SK-N-SH treated with all-trans-retinoic acid at 6 μM for 48 hours (cell line): ENCODE results near the gene CGNL1.

ENCODE experiments used
- ATAC-seq: fragments of 200-7000 bp; cut with Tn5 transposase; 3 replicates; pipeline ENCODE4 v1.9.1; 2020; ENCODE audit warnings: mild to moderate bottlenecking, moderate library complexity
- ARNTL ChIP-seq: fragments of 450-650 bp; formaldehyde crosslinking; IDR thresholded peaks from 2 replicates; pipeline ENCODE4 v1.5.0; 2020; ENCODE audit warnings: low read depth, mild to moderate bottlenecking, moderate library complexity, borderline replicate concordance
- BACH2 ChIP-seq: fragments of 250-450 bp; sonication (Bioruptor Pico); IDR thresholded peaks from 2 replicates; pipeline ENCODE4 v1.9.0; 2021; ENCODE audit warnings: mild to moderate bottlenecking, borderline replicate concordance
- ESRRG ChIP-seq: fragments of 250-450 bp; sonication (Bioruptor Pico); IDR thresholded peaks from 2 replicates; pipeline ENCODE4 v1.6.1; 2021; ENCODE audit warnings: mild to moderate bottlenecking
- GLIS3 ChIP-seq: fragments of 250-450 bp; sonication (Bioruptor Pico); IDR thresholded peaks from 2 replicates; pipeline ENCODE4 v1.5.0; 2020; ENCODE audit warnings: mild to moderate bottlenecking, moderate library complexity
- ISL1 ChIP-seq: fragments of 250-450 bp; sonication (Bioruptor Pico); IDR thresholded peaks from 2 replicates; pipeline ENCODE4 v2.1.2; 2022; ENCODE audit warnings: mild to moderate bottlenecking, moderate library complexity
- OSR1 ChIP-seq: fragments of 250-450 bp; sonication (Bioruptor Pico); IDR thresholded peaks from 2 replicates; pipeline ENCODE4 v1.8.0; 2022; ENCODE audit warnings: moderate library complexity, mild to moderate bottlenecking, inconsistent platforms
- PPARA ChIP-seq: fragments of 250-450 bp; sonication (Bioruptor Pico); IDR thresholded peaks from 2 replicates; pipeline ENCODE4 v1.5.0; 2020; ENCODE audit warnings: mild to moderate bottlenecking, borderline replicate concordance
- RARB ChIP-seq: fragments of 250-450 bp; sonication (Bioruptor Pico); IDR thresholded peaks from 2 replicates; pipeline ENCODE4 v1.8.0; 2021; ENCODE audit warnings: mild to moderate bottlenecking, moderate library complexity
- SNAI2 ChIP-seq: fragments of 250-450 bp; sonication (Bioruptor Pico); IDR thresholded peaks from 2 replicates; pipeline ENCODE4 v1.5.0; 2020; ENCODE audit warnings: mild to moderate bottlenecking, moderate library complexity
- TOX ChIP-seq: fragments of 250-450 bp; sonication (Bioruptor Pico); IDR thresholded peaks from 2 replicates; pipeline ENCODE4 v1.8.0; 2021; ENCODE audit warnings: mild to moderate bottlenecking, moderate library complexity, borderline replicate concordance
- ZC3H10 ChIP-seq: fragments of 250-450 bp; sonication (Bioruptor Pico); IDR thresholded peaks from 2 replicates; pipeline ENCODE4 v1.5.1; 2021; ENCODE audit warnings: mild to moderate bottlenecking, moderate library complexity
- ZFP3 ChIP-seq: fragments of 250-450 bp; sonication (Bioruptor Pico); IDR thresholded peaks from 2 replicates; pipeline ENCODE4 v1.5.0; 2020; ENCODE audit warnings: mild to moderate bottlenecking, moderate library complexity
- ZFP30 ChIP-seq: fragments of 450-650 bp; formaldehyde crosslinking; IDR thresholded peaks from 2 replicates; pipeline ENCODE4 v1.5.0; 2022; ENCODE audit warnings: mild to moderate bottlenecking, moderate library complexity
- ZNF565 ChIP-seq: fragments of 450-650 bp; formaldehyde crosslinking; conservative IDR thresholded peaks from 2 replicates; pipeline ENCODE4 v1.5.0; 2020; ENCODE audit warnings: low read depth, mild to moderate bottlenecking, moderate library complexity
- ZNF70 ChIP-seq: fragments of 450-650 bp; formaldehyde crosslinking; IDR thresholded peaks from 2 replicates; pipeline ENCODE4 v1.5.0; 2020; ENCODE audit warnings: mild to moderate bottlenecking, moderate library complexity
- ZNF8 ChIP-seq: fragments of 450-650 bp; formaldehyde crosslinking; IDR thresholded peaks from 2 replicates; pipeline ENCODE4 v1.5.0; 2020; ENCODE audit warnings: mild to moderate bottlenecking, moderate library complexity
- TF ChIP-seq, protein P1 (sequence below): fragments of 250-450 bp; sonication (Bioruptor Pico); IDR thresholded peaks from 2 replicates; pipeline ENCODE4 v1.5.0; 2020; ENCODE audit warnings: mild to moderate bottlenecking, moderate library complexity
- TF ChIP-seq, protein P2 (sequence below): fragments of 250-450 bp; sonication (Bioruptor Pico); IDR thresholded peaks from 2 replicates; pipeline ENCODE4 v1.5.1; 2021; ENCODE audit warnings: mild to moderate bottlenecking, moderate library complexity
- TF ChIP-seq, protein P3 (sequence below): fragments of 250-450 bp; sonication (Bioruptor Pico); IDR thresholded peaks from 2 replicates; pipeline ENCODE4 v1.8.0; 2020; ENCODE audit warnings: mild to moderate bottlenecking, moderate library complexity, borderline replicate concordance
- TF ChIP-seq, protein P4 (sequence below): fragments of 250-450 bp; sonication (Bioruptor Pico); IDR thresholded peaks from 2 replicates; pipeline ENCODE4 v1.8.0; 2021; ENCODE audit warnings: low read depth, mild to moderate bottlenecking, moderate library complexity, borderline replicate concordance
- TF ChIP-seq, protein P5 (sequence below): fragments of 250-450 bp; sonication (Bioruptor Pico); IDR thresholded peaks from 2 replicates; pipeline ENCODE4 v1.5.1; 2020; ENCODE audit warnings: low read depth, mild to moderate bottlenecking, moderate library complexity

Gene CGNL1

DNA sequence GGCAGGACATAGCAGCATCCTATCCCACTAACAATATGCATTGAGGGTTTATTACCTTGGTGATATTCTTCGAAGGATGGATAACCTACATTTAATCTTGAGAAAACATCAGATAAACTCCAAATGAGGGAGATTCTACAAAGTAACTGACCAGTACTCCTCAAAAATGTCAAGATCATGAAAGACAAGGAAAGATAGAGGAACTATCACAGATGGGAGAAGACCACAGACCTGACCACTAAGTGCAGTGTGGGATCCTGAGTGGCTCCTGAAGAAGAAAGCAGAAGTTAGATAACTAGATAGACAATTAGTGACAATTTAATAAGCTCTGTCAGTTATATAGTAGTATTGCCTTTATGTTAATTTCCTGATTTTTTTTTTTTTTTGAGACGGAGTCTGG lies 17.7 kb upstream of the CGNL1 start (continued):
- TF ChIP-seq, protein P1, sequence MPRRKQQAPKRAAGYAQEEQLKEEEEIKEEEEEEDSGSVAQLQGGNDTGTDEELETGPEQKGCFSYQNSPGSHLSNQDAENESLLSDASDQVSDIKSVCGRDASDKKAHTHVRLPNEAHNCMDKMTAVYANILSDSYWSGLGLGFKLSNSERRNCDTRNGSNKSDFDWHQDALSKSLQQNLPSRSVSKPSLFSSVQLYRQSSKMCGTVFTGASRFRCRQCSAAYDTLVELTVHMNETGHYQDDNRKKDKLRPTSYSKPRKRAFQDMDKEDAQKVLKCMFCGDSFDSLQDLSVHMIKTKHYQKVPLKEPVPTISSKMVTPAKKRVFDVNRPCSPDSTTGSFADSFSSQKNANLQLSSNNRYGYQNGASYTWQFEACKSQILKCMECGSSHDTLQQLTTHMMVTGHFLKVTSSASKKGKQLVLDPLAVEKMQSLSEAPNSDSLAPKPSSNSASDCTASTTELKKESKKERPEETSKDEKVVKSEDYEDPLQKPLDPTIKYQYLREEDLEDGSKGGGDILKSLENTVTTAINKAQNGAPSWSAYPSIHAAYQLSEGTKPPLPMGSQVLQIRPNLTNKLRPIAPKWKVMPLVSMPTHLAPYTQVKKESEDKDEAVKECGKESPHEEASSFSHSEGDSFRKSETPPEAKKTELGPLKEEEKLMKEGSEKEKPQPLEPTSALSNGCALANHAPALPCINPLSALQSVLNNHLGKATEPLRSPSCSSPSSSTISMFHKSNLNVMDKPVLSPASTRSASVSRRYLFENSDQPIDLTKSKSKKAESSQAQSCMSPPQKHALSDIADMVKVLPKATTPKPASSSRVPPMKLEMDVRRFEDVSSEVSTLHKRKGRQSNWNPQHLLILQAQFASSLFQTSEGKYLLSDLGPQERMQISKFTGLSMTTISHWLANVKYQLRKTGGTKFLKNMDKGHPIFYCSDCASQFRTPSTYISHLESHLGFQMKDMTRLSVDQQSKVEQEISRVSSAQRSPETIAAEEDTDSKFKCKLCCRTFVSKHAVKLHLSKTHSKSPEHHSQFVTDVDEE (CRISPR knock-in tag) = no peak
- TF ChIP-seq, protein P2, sequence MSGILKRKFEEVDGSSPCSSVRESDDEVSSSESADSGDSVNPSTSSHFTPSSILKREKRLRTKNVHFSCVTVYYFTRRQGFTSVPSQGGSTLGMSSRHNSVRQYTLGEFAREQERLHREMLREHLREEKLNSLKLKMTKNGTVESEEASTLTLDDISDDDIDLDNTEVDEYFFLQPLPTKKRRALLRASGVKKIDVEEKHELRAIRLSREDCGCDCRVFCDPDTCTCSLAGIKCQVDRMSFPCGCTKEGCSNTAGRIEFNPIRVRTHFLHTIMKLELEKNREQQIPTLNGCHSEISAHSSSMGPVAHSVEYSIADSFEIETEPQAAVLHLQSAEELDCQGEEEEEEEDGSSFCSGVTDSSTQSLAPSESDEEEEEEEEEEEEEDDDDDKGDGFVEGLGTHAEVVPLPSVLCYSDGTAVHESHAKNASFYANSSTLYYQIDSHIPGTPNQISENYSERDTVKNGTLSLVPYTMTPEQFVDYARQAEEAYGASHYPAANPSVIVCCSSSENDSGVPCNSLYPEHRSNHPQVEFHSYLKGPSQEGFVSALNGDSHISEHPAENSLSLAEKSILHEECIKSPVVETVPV = no peak
- no peak for TF ChIP-seq GLIS3 (CRISPR knock-in tag)

DNA sequence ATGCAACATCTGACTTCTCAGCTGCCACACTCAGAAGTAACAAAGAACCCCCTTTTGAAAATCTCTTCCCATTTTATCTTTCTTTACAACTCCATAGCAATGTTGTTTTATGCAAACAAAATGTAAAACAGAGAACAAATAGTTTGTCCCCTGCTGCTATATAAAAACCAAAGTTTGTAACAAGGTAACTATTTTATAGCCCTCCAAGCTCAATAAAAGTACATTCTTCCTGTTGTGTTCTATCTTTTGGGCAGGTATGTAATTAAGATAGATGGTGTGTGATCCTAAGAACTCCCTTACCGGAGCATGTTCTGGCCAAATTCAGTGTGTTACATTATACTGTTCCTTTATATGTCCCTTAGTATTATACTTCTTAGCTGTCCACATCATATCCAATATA lies 12.6 kb upstream of the CGNL1 start:
- TF ChIP-seq ZNF8 (no peak), ZC3H10 (CRISPR knock-in tag) (no peak), TOX (no peak), ZFP30 (CRISPR knock-in tag) (no peak), ZNF565 (CRISPR knock-in tag) (no peak), ARNTL (CRISPR knock-in tag) (no peak), SNAI2 (CRISPR knock-in tag) (no peak), ZFP3 (CRISPR knock-in tag) (no peak), ESRRG (CRISPR knock-in tag) (no peak), ZNF70 (no peak), RARB (no peak), BACH2 (CRISPR knock-in tag) (no peak), OSR1 (CRISPR knock-in tag) (no peak), ISL1 (no peak), PPARA (no peak)
- TF ChIP-seq, protein P3, sequence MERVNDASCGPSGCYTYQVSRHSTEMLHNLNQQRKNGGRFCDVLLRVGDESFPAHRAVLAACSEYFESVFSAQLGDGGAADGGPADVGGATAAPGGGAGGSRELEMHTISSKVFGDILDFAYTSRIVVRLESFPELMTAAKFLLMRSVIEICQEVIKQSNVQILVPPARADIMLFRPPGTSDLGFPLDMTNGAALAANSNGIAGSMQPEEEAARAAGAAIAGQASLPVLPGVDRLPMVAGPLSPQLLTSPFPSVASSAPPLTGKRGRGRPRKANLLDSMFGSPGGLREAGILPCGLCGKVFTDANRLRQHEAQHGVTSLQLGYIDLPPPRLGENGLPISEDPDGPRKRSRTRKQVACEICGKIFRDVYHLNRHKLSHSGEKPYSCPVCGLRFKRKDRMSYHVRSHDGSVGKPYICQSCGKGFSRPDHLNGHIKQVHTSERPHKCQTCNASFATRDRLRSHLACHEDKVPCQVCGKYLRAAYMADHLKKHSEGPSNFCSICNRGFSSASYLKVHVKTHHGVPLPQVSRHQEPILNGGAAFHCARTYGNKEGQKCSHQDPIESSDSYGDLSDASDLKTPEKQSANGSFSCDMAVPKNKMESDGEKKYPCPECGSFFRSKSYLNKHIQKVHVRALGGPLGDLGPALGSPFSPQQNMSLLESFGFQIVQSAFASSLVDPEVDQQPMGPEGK = no peak
- TF ChIP-seq, protein P4, sequence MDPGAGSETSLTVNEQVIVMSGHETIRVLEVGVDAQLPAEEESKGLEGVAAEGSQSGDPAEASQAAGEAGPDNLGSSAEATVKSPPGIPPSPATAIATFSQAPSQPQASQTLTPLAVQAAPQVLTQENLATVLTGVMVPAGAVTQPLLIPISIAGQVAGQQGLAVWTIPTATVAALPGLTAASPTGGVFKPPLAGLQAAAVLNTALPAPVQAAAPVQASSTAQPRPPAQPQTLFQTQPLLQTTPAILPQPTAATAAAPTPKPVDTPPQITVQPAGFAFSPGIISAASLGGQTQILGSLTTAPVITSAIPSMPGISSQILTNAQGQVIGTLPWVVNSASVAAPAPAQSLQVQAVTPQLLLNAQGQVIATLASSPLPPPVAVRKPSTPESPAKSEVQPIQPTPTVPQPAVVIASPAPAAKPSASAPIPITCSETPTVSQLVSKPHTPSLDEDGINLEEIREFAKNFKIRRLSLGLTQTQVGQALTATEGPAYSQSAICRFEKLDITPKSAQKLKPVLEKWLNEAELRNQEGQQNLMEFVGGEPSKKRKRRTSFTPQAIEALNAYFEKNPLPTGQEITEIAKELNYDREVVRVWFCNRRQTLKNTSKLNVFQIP (CRISPR knock-in tag) = no peak
- TF ChIP-seq, protein P1 (CRISPR knock-in tag) = no peak
- TF ChIP-seq, protein P5, sequence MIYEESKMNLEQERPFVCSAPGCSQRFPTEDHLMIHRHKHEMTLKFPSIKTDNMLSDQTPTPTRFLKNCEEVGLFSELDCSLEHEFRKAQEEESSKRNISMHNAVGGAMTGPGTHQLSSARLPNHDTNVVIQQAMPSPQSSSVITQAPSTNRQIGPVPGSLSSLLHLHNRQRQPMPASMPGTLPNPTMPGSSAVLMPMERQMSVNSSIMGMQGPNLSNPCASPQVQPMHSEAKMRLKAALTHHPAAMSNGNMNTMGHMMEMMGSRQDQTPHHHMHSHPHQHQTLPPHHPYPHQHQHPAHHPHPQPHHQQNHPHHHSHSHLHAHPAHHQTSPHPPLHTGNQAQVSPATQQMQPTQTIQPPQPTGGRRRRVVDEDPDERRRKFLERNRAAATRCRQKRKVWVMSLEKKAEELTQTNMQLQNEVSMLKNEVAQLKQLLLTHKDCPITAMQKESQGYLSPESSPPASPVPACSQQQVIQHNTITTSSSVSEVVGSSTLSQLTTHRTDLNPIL (CRISPR knock-in tag) = no peak
- TF ChIP-seq, protein P2 = no peak
- TF ChIP-seq, all 23 proteins: peak for 0
- ATAC-seq = no peak
